ENCODE measurements around the gene CLIP4. TPM values are rescaled to one million over a fixed set of nuclear protein-coding genes. Genes with fewer than 3 reads are reported as not detected.

The CLIP4 gene
- total RNA-seq, 5 donors from 2014 or later (not counting 1 experiment from before 2014, with no cell fraction given) = 38.4 to 54.2 (median 47.7) TPM

- Mint-ChIP-seq H3K27ac (peak overlapping the region in 1 of 2 donors; percentile 0), H3K36me3 (peaks cover 56% of the 10 kb centered on the region), H3K27me3 (no peaks in the 10 kb centered on the region), H3K4me1 (peaks cover 0 to 5% (median 2%) of the 10 kb centered on the region in 3 donors), H3K4me3 (no peak overlapping the region), H3K9me3 (no peaks in the 10 kb centered on the region)
- DNase-seq = no peak
- no CpG with 5 or more reads among the region's 1 CpG for WGBS (ENCODE audit: insufficient coverage)
- Histone ChIP-seq H3K4me1 (ENCODE audit: control insufficient read depth in 1 of 2, extremely low read depth in 1 of 2, insufficient read depth in 2 of 2, low read length in 2 of 2) (no peaks in the 10 kb centered on the region), H3K27me3 (replicated peaks in 1 of 2; ENCODE audit: control insufficient read depth in 2 of 2, extremely low read depth in 1 of 2, insufficient read depth in 2 of 2, low read length in 1 of 2) (no peaks in the 10 kb centered on the region), H3K4me3 (ENCODE audit: control insufficient read depth in 1 of 2, extremely low read depth in 1 of 2, low read length in 1 of 2) (no peak overlapping the region), H3K36me3 (ENCODE audit: control insufficient read depth in 2 of 2, extremely low read depth in 1 of 2, insufficient read depth in 1 of 2, low read length in 1 of 2) (peaks cover 0 to 36% of the 10 kb centered on the region in 2 donors), H3K9me3 (no peaks in the 10 kb centered on the region), H3K27ac (ENCODE audit: low read length) (no peak overlapping the region)
- ATAC-seq (replicated peaks in 1 of 4) = no peak
- ChIA-PET CTCF (no interaction called here), POLR2A (no interaction called here)
Observed at GRCh38 chr2:29166242-29167039, 51.2 kb downstream of the CLIP4 start.

DNA sequence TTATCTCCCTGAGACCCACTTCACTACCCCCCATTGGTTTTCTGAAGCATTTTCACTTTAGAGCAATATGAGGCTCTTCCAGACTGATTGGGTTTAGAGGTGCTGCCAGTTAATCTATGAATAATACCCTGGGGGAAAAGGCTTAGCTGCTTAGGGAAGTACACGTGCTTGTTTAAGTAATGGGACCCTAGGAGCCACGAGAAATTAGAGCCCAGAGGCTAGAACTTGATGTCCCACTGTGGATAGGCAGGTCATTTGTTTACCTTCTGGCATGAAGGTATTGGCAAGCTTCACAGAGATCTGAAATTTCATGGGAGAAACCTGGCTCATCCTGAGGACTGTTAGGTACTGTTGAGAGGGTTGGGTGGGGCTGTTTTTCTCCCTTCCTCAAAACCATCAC lies 59.7 kb downstream of the CLIP4 start:
- CTCF ChIA-PET = no interaction called here
- Histone ChIP-seq H3K4me1 (ENCODE audit: control insufficient read depth in 1 of 2, extremely low read depth in 1 of 2, insufficient read depth in 2 of 2, low read length in 2 of 2) (no peaks in the 10 kb centered on the region), H3K27ac (ENCODE audit: low read length) (no peak overlapping the region), H3K27me3 (replicated peaks in 1 of 2; ENCODE audit: control insufficient read depth in 2 of 2, extremely low read depth in 1 of 2, insufficient read depth in 2 of 2, low read length in 1 of 2) (no peaks in the 10 kb centered on the region), H3K9me3 (no peaks in the 10 kb centered on the region), H3K36me3 (ENCODE audit: control insufficient read depth in 2 of 2, extremely low read depth in 1 of 2, insufficient read depth in 1 of 2, low read length in 1 of 2) (peaks cover 2 to 46% of the 10 kb centered on the region in 2 donors), H3K4me3 (ENCODE audit: control insufficient read depth in 1 of 2, extremely low read depth in 1 of 2, low read length in 1 of 2) (no peak overlapping the region)
- Mint-ChIP-seq H3K27me3 (no peaks in the 10 kb centered on the region), H3K36me3 (peaks cover 54% of the 10 kb centered on the region), H3K4me3 (no peak overlapping the region), H3K4me1 (peaks cover 0 to 5% (median 0%) of the 10 kb centered on the region in 3 donors), H3K9me3 (no peaks in the 10 kb centered on the region), H3K27ac (no peak overlapping the region)
- ATAC-seq (replicated peaks in 1 of 4) (no peak), DNase-seq (no peak)
- WGBS (ENCODE audit: insufficient coverage) = 93% methylated on average over 2 of the region's 2 CpGs
- POLR2A ChIA-PET = no interaction called here

GRCh38 chr2:29175338-29175737 lies 60.1 kb downstream of the CLIP4 start:
- Mint-ChIP-seq H3K27ac (no peak overlapping the region), H3K9me3 (no peaks in the 10 kb centered on the region), H3K27me3 (no peaks in the 10 kb centered on the region), H3K4me1 (peaks cover 0 to 5% (median 0%) of the 10 kb centered on the region in 3 donors), H3K36me3 (peaks cover 54% of the 10 kb centered on the region), H3K4me3 (no peak overlapping the region)
- Histone ChIP-seq H3K27ac (ENCODE audit: low read length) (no peak overlapping the region), H3K4me1 (ENCODE audit: control insufficient read depth in 1 of 2, extremely low read depth in 1 of 2, insufficient read depth in 2 of 2, low read length in 2 of 2) (no peaks in the 10 kb centered on the region), H3K4me3 (ENCODE audit: control insufficient read depth in 1 of 2, extremely low read depth in 1 of 2, low read length in 1 of 2) (no peak overlapping the region), H3K9me3 (no peaks in the 10 kb centered on the region), H3K27me3 (replicated peaks in 1 of 2; ENCODE audit: control insufficient read depth in 2 of 2, extremely low read depth in 1 of 2, insufficient read depth in 2 of 2, low read length in 1 of 2) (no peaks in the 10 kb centered on the region), H3K36me3 (ENCODE audit: control insufficient read depth in 2 of 2, extremely low read depth in 1 of 2, insufficient read depth in 1 of 2, low read length in 1 of 2) (peaks cover 2 to 45% of the 10 kb centered on the region in 2 donors)
- POLR2A ChIA-PET = no interaction called here
- no peak for ATAC-seq (replicated peaks in 1 of 4)
- 100% methylated on average over 1 of the region's 3 CpGs for WGBS (ENCODE audit: insufficient coverage)
- DNase-seq = no peak
- CTCF ChIA-PET = no interaction called here

DNA sequence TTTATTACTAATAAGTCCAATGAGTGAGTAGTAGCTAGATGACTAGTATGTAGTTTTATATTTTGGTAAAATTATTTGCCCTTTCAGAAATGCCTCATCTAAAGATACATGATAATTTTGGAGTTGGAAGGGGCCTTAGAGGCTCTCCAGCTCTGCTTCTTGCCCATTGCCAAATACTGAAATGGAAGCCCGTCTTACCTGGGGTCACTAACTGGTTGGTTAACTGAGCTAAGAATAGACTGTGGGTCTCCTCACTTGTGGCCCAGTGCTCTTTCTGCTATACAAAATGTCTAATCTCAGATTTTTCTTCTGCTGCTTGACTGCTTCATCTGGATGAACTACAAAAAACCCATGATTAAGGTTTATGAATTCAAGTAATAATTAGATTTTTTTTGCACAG lies 67.1 kb downstream of the CLIP4 start:
- H3K27me3 Mint-ChIP-seq = no peaks in the 10 kb centered on the region
- H3K4me3 Mint-ChIP-seq = no peak overlapping the region
- Histone ChIP-seq H3K36me3 (ENCODE audit: control insufficient read depth in 2 of 2, extremely low read depth in 1 of 2, insufficient read depth in 1 of 2, low read length in 1 of 2) (peaks cover 0 to 30% of the 10 kb centered on the region in 2 donors), H3K4me3 (ENCODE audit: control insufficient read depth in 1 of 2, extremely low read depth in 1 of 2, low read length in 1 of 2) (no peak overlapping the region), H3K27me3 (replicated peaks in 1 of 2; ENCODE audit: control insufficient read depth in 2 of 2, extremely low read depth in 1 of 2, insufficient read depth in 2 of 2, low read length in 1 of 2) (no peaks in the 10 kb centered on the region), H3K9me3 (no peaks in the 10 kb centered on the region), H3K27ac (ENCODE audit: low read length) (no peak overlapping the region), H3K4me1 (ENCODE audit: control insufficient read depth in 1 of 2, extremely low read depth in 1 of 2, insufficient read depth in 2 of 2, low read length in 2 of 2) (no peaks in the 10 kb centered on the region)
- no peaks in the 10 kb centered on the region for H3K9me3 Mint-ChIP-seq
- DNase-seq (no peak), ATAC-seq (replicated peaks in 1 of 4) (no peak)
- no peak overlapping the region for H3K27ac Mint-ChIP-seq
- no peaks in the 10 kb centered on the region for H3K4me1 Mint-ChIP-seq
- H3K36me3 Mint-ChIP-seq = peaks cover 40% of the 10 kb centered on the region
- ChIA-PET POLR2A (no interaction called here), CTCF (no interaction called here)
- no CpG with 5 or more reads among the region's 1 CpG for WGBS (ENCODE audit: insufficient coverage)

GRCh38 chr2:29182920-29183319 lies 67.7 kb downstream of the CLIP4 start:
- H3K9me3 ChIP-seq = no peaks in the 10 kb centered on the region
- Mint-ChIP-seq H3K36me3 (peaks cover 43% of the 10 kb centered on the region), H3K4me3 (no peak overlapping the region), H3K4me1 (peaks cover 0 to under 1% (median 0%) of the 10 kb centered on the region in 3 donors), H3K9me3 (peaks cover 0 to 4% (median 0%) of the 10 kb centered on the region in 3 donors), H3K27me3 (no peaks in the 10 kb centered on the region), H3K27ac (no peak overlapping the region)
- ChIA-PET POLR2A (no interaction called here), CTCF (no interaction called here)
- H3K4me3 ChIP-seq (ENCODE audit: control insufficient read depth in 1 of 2, extremely low read depth in 1 of 2, low read length in 1 of 2) = no peak overlapping the region
- H3K27ac ChIP-seq (ENCODE audit: low read length) = no peak overlapping the region
- peaks cover 0 to 31% of the 10 kb centered on the region in 2 donors for H3K36me3 ChIP-seq (ENCODE audit: control insufficient read depth in 2 of 2, extremely low read depth in 1 of 2, insufficient read depth in 1 of 2, low read length in 1 of 2)
- no peak for ATAC-seq (replicated peaks in 1 of 4)
- no peaks in the 10 kb centered on the region for H3K27me3 ChIP-seq (replicated peaks in 1 of 2; ENCODE audit: control insufficient read depth in 2 of 2, extremely low read depth in 1 of 2, insufficient read depth in 2 of 2, low read length in 1 of 2)
- H3K4me1 ChIP-seq (ENCODE audit: control insufficient read depth in 1 of 2, extremely low read depth in 1 of 2, insufficient read depth in 2 of 2, low read length in 2 of 2) = no peaks in the 10 kb centered on the region
- DNase-seq = no peak

- DNase-seq = no peak
- ChIA-PET CTCF (interaction anchor here in 1 of 2 donors (0.6 kb wide), 1 partner anchor 361 kb away, joined by 4 read pairs; no protein-coding TSS in a partner anchor), POLR2A (no interaction called here)
- H3K27ac ChIP-seq (ENCODE audit: low read length) = no peak overlapping the region
- no peaks in the 10 kb centered on the region for H3K27me3 ChIP-seq (replicated peaks in 1 of 2; ENCODE audit: control insufficient read depth in 2 of 2, extremely low read depth in 1 of 2, insufficient read depth in 2 of 2, low read length in 1 of 2)
- ATAC-seq (replicated peaks in 1 of 4) = no peak
- Mint-ChIP-seq H3K4me3 (no peak overlapping the region), H3K27me3 (no peaks in the 10 kb centered on the region), H3K27ac (no peak overlapping the region), H3K4me1 (peaks cover 0 to 17% (median 13%) of the 10 kb centered on the region in 3 donors), H3K9me3 (peaks cover 0 to 4% (median 0%) of the 10 kb centered on the region in 3 donors), H3K36me3 (peaks cover 43% of the 10 kb centered on the region)
- H3K4me1 ChIP-seq (ENCODE audit: control insufficient read depth in 1 of 2, extremely low read depth in 1 of 2, insufficient read depth in 2 of 2, low read length in 2 of 2) = peaks cover 0 to 5% of the 10 kb centered on the region in 2 experiments
- H3K4me3 ChIP-seq (ENCODE audit: control insufficient read depth in 1 of 2, extremely low read depth in 1 of 2, low read length in 1 of 2) = no peak overlapping the region
- H3K9me3 ChIP-seq = no peaks in the 10 kb centered on the region
- WGBS (ENCODE audit: insufficient coverage) = 100% methylated on average over 1 of the region's 6 CpGs
- H3K36me3 ChIP-seq (ENCODE audit: control insufficient read depth in 2 of 2, extremely low read depth in 1 of 2, insufficient read depth in 1 of 2, low read length in 1 of 2) = peaks cover 0 to 29% of the 10 kb centered on the region in 2 donors
Observed at GRCh38 chr2:29184531-29184930, 69.3 kb downstream of the CLIP4 start.
